NCI-H345 treated with DMSO at 0.1 percent for 48 hours (cell line): ENCODE results near the gene CHST3.
"Not testable (repeated sequence)": the region's sequence is repeated elsewhere in the genome, so short reads cannot be mapped to it uniquely, and the experiment has no call there.

Source experiments
- DNase-seq: peaks from one replicate; lab custom pipeline; 2025; ENCODE audit not compliant: unreplicated experiment; lab: John Stamatoyannopoulos, UW

The CHST3 gene

GRCh38 chr10:71964098-71964742, at the start of gene CHST3:
TSS of gene CHST3 (plus strand) at chr10:71964395. CDS start at chr10:72005843, 41,448 bp downstream.
- DNase-seq, result no peak

- DNase-seq, result no peak
These were observed 47.4 kb upstream of the CHST3 start for GRCh38 chr10:71916827-71917226.

- no peak for DNase-seq
These were observed 45.2 kb upstream of the CHST3 start for GRCh38 chr10:71918992-71919391.

- DNase-seq, result not testable (repeated sequence)
These were observed 44.1 kb upstream of the CHST3 start for GRCh38 chr10:71919956-71920539.

- DNase-seq, result no peak
These were observed 43.5 kb upstream of the CHST3 start for GRCh38 chr10:71920540-71921323.

- no peak for DNase-seq
These were observed 42.7 kb upstream of the CHST3 start for GRCh38 chr10:71921324-71922027.

GRCh38 chr10:71923138-71923692, 41.0 kb upstream of the CHST3 start:
- no peak for DNase-seq

- DNase-seq, result no peak
These were observed 39.4 kb upstream of the CHST3 start for GRCh38 chr10:71924771-71925170.

- DNase-seq, result no peak
These were observed 37.0 kb upstream of the CHST3 start for GRCh38 chr10:71927159-71927558.

- no peak for DNase-seq
These were observed 36.2 kb upstream of the CHST3 start for GRCh38 chr10:71927776-71928592.

GRCh38 chr10:71931295-71931694, 32.9 kb upstream of the CHST3 start:
- no peak for DNase-seq

GRCh38 chr10:71933651-71934050, 30.5 kb upstream of the CHST3 start:
- no peak for DNase-seq

GRCh38 chr10:71938211-71938610, 26.0 kb upstream of the CHST3 start:
- no peak for DNase-seq

GRCh38 chr10:71939304-71939703, 24.9 kb upstream of the CHST3 start:
- no peak for DNase-seq

GRCh38 chr10:71939861-71940474, 24.2 kb upstream of the CHST3 start:
- DNase-seq, result no peak

GRCh38 chr10:71940752-71941151, 23.4 kb upstream of the CHST3 start:
- no peak for DNase-seq

GRCh38 chr10:71941318-71941717, 22.9 kb upstream of the CHST3 start:
- DNase-seq, result no peak

- no peak for DNase-seq
These were observed 18.2 kb upstream of the CHST3 start for GRCh38 chr10:71945819-71946474.

GRCh38 chr10:71946700-71947099, 17.5 kb upstream of the CHST3 start:
- no peak for DNase-seq
